ENCODE measurements around the gene HIGD1A.

HIGD1A gene

GRCh38 chr3:42751609-42752008, 52.7 kb downstream of the HIGD1A start:
- no peak overlapping the region for H3K4me3 ChIP-seq (ENCODE audit: low read length in 2 of 2)
- no peak overlapping the region for H3K18ac ChIP-seq (ENCODE audit: low read length)
- no peak overlapping the region for H3K27ac ChIP-seq (replicated peaks; ENCODE audit: low read length)
- no peak overlapping the region for H2BK5ac ChIP-seq (ENCODE audit: low read length)
- WGBS, 2 donors (ENCODE audit: extremely low coverage in 2 of 2, insufficient read length in 2 of 2, insufficient replicate concordance in 1 of 2) = no CpG with 5 or more reads among the region's 9 CpGs
- no peak overlapping the region for H3K9ac ChIP-seq (ENCODE audit: low read depth, low read length, poor library complexity)
- H3K27me3 ChIP-seq (ENCODE audit: control insufficient read depth in 3 of 3, insufficient read depth in 3 of 3, low read depth in 1 of 3, low read length in 3 of 3) = no peaks in the 10 kb centered on the region
- no peak overlapping the region for H3K14ac ChIP-seq (ENCODE audit: low read length)
- H3K23ac ChIP-seq (ENCODE audit: low read depth, low read length, poor library complexity) = no peak overlapping the region
- H2BK120ac ChIP-seq (ENCODE audit: low read depth, low read length) = no peak overlapping the region
- no peaks in the 10 kb centered on the region for H3K79me1 ChIP-seq (ENCODE audit: low read depth, low read length)
- no peaks in the 10 kb centered on the region for H3K9me3 ChIP-seq (replicated peaks in 1 of 2; ENCODE audit: control insufficient read depth in 2 of 2, insufficient read depth in 1 of 2, low read depth in 1 of 2, low read length in 2 of 2)
- H3K4ac ChIP-seq (ENCODE audit: low read length) = no peak overlapping the region
- DNase-seq (ENCODE audit: low spot score) = no peak
- H2AK5ac ChIP-seq (ENCODE audit: low read depth, low read length) = no peak overlapping the region
- no peak overlapping the region for H2BK15ac ChIP-seq (ENCODE audit: low read length)
- H4K8ac ChIP-seq (ENCODE audit: low read depth, low read length) = no peak overlapping the region
- no peak overlapping the region for H3K4me2 ChIP-seq (ENCODE audit: insufficient read depth, low read length, poor library complexity, severe bottlenecking)
- no peak overlapping the region for H2BK12ac ChIP-seq (ENCODE audit: low read length)
- no peaks in the 10 kb centered on the region for H3K36me3 ChIP-seq (replicated peaks in 1 of 2; ENCODE audit: control insufficient read depth in 2 of 2, insufficient read depth in 2 of 2, low read length in 2 of 2)
- no peak overlapping the region for H4K91ac ChIP-seq (ENCODE audit: low read depth, low read length, poor library complexity)
- H2AFZ ChIP-seq (ENCODE audit: low read length) = no peak overlapping the region
- H3K4me1 ChIP-seq (ENCODE audit: control insufficient read depth in 2 of 2, insufficient read depth in 1 of 2, low read depth in 1 of 2, low read length in 2 of 2) = peaks cover 0 to 11% of the 10 kb centered on the region in 2 donors

GRCh38 chr3:42750834-42751233, 53.5 kb downstream of the HIGD1A start:
- H2AFZ ChIP-seq (ENCODE audit: low read length) = no peak overlapping the region

GRCh38 chr3:42749753-42750231, 54.5 kb downstream of the HIGD1A start:
- no peak overlapping the region for H3K4me3 ChIP-seq (ENCODE audit: low read length in 2 of 2)
- H2AK5ac ChIP-seq (ENCODE audit: low read depth, low read length) = no peak overlapping the region
- no peak overlapping the region for H3K4me2 ChIP-seq (ENCODE audit: insufficient read depth, low read length, poor library complexity, severe bottlenecking)
- H3K23ac ChIP-seq (ENCODE audit: low read depth, low read length, poor library complexity) = no peak overlapping the region
- H3K79me1 ChIP-seq (ENCODE audit: low read depth, low read length) = no peaks in the 10 kb centered on the region
- H4K91ac ChIP-seq (ENCODE audit: low read depth, low read length, poor library complexity) = no peak overlapping the region
- H3K4ac ChIP-seq (ENCODE audit: low read length) = no peak overlapping the region
- no peak for DNase-seq (ENCODE audit: low spot score)
- H3K18ac ChIP-seq (ENCODE audit: low read length) = peak overlapping the region; percentile 64
- H2BK15ac ChIP-seq (ENCODE audit: low read length) = peak overlapping the region; percentile 16
- no CpG with 5 or more reads among the region's 10 CpGs for WGBS, 2 donors (ENCODE audit: extremely low coverage in 2 of 2, insufficient read length in 2 of 2, insufficient replicate concordance in 1 of 2)
- no peaks in the 10 kb centered on the region for H3K36me3 ChIP-seq (replicated peaks in 1 of 2; ENCODE audit: control insufficient read depth in 2 of 2, insufficient read depth in 2 of 2, low read length in 2 of 2)
- H2BK5ac ChIP-seq (ENCODE audit: low read length) = peak overlapping the region; percentile 33
- no peaks in the 10 kb centered on the region for H3K9me3 ChIP-seq (replicated peaks in 1 of 2; ENCODE audit: control insufficient read depth in 2 of 2, insufficient read depth in 1 of 2, low read depth in 1 of 2, low read length in 2 of 2)
- H2BK12ac ChIP-seq (ENCODE audit: low read length) = no peak overlapping the region
- no peak overlapping the region for H3K14ac ChIP-seq (ENCODE audit: low read length)
- no peak overlapping the region for H2AFZ ChIP-seq (ENCODE audit: low read length)
- no peak overlapping the region for H3K9ac ChIP-seq (ENCODE audit: low read depth, low read length, poor library complexity)
- peaks cover 0 to 13% of the 10 kb centered on the region in 2 donors for H3K4me1 ChIP-seq (ENCODE audit: control insufficient read depth in 2 of 2, insufficient read depth in 1 of 2, low read depth in 1 of 2, low read length in 2 of 2)
- no peak overlapping the region for H3K27ac ChIP-seq (replicated peaks; ENCODE audit: low read length)
- no peak overlapping the region for H4K8ac ChIP-seq (ENCODE audit: low read depth, low read length)
- peak overlapping the region; percentile 9 for H2BK120ac ChIP-seq (ENCODE audit: low read depth, low read length)
- H3K27me3 ChIP-seq (ENCODE audit: control insufficient read depth in 3 of 3, insufficient read depth in 3 of 3, low read depth in 1 of 3, low read length in 3 of 3) = no peaks in the 10 kb centered on the region

More at GRCh38 chr3:42750834-42751233, 53.5 kb downstream of the HIGD1A start:
- Histone ChIP-seq H2BK120ac (ENCODE audit: low read depth, low read length) (no peak overlapping the region), H3K14ac (ENCODE audit: low read length) (no peak overlapping the region), H3K36me3 (replicated peaks in 1 of 2; ENCODE audit: control insufficient read depth in 2 of 2, insufficient read depth in 2 of 2, low read length in 2 of 2) (no peaks in the 10 kb centered on the region), H3K4me2 (ENCODE audit: insufficient read depth, low read length, poor library complexity, severe bottlenecking) (no peak overlapping the region), H4K91ac (ENCODE audit: low read depth, low read length, poor library complexity) (no peak overlapping the region), H3K4me3 (ENCODE audit: low read length in 2 of 2) (no peak overlapping the region), H3K27ac (replicated peaks; ENCODE audit: low read length) (no peak overlapping the region), H4K8ac (ENCODE audit: low read depth, low read length) (no peak overlapping the region), H3K9me3 (replicated peaks in 1 of 2; ENCODE audit: control insufficient read depth in 2 of 2, insufficient read depth in 1 of 2, low read depth in 1 of 2, low read length in 2 of 2) (no peaks in the 10 kb centered on the region), H2BK12ac (ENCODE audit: low read length) (no peak overlapping the region), H3K79me1 (ENCODE audit: low read depth, low read length) (no peaks in the 10 kb centered on the region), H2AK5ac (ENCODE audit: low read depth, low read length) (no peak overlapping the region), H3K9ac (ENCODE audit: low read depth, low read length, poor library complexity) (no peak overlapping the region), H3K4me1 (ENCODE audit: control insufficient read depth in 2 of 2, insufficient read depth in 1 of 2, low read depth in 1 of 2, low read length in 2 of 2) (peaks cover 0 to 13% of the 10 kb centered on the region in 2 donors), H3K4ac (ENCODE audit: low read length) (no peak overlapping the region), H3K23ac (ENCODE audit: low read depth, low read length, poor library complexity) (no peak overlapping the region), H3K18ac (ENCODE audit: low read length) (no peak overlapping the region), H2BK15ac (ENCODE audit: low read length) (no peak overlapping the region), H3K27me3 (ENCODE audit: control insufficient read depth in 3 of 3, insufficient read depth in 3 of 3, low read depth in 1 of 3, low read length in 3 of 3) (no peaks in the 10 kb centered on the region), H2BK5ac (ENCODE audit: low read length) (no peak overlapping the region)
- no peak for DNase-seq (ENCODE audit: low spot score)
- no CpG with 5 or more reads among the region's 7 CpGs for WGBS, 2 donors (ENCODE audit: extremely low coverage in 2 of 2, insufficient read length in 2 of 2, insufficient replicate concordance in 1 of 2)

- no peak overlapping the region for H2AK5ac ChIP-seq (ENCODE audit: low read depth, low read length)
- H3K27me3 ChIP-seq (ENCODE audit: control insufficient read depth in 3 of 3, insufficient read depth in 3 of 3, low read depth in 1 of 3, low read length in 3 of 3) = no peaks in the 10 kb centered on the region
- no peak overlapping the region for H4K8ac ChIP-seq (ENCODE audit: low read depth, low read length)
- no CpG with 5 or more reads among the region's 10 CpGs for WGBS, 2 donors (ENCODE audit: extremely low coverage in 2 of 2, insufficient read length in 2 of 2, insufficient replicate concordance in 1 of 2)
- no peak overlapping the region for H3K9ac ChIP-seq (ENCODE audit: low read depth, low read length, poor library complexity)
- H3K23ac ChIP-seq (ENCODE audit: low read depth, low read length, poor library complexity) = no peak overlapping the region
- H2AFZ ChIP-seq (ENCODE audit: low read length) = no peak overlapping the region
- H2BK5ac ChIP-seq (ENCODE audit: low read length) = peak overlapping the region; percentile 33
- H3K4me1 ChIP-seq (ENCODE audit: control insufficient read depth in 2 of 2, insufficient read depth in 1 of 2, low read depth in 1 of 2, low read length in 2 of 2) = peaks cover 0 to 13% of the 10 kb centered on the region in 2 donors
- H3K9me3 ChIP-seq (replicated peaks in 1 of 2; ENCODE audit: control insufficient read depth in 2 of 2, insufficient read depth in 1 of 2, low read depth in 1 of 2, low read length in 2 of 2) = no peaks in the 10 kb centered on the region
- H2BK120ac ChIP-seq (ENCODE audit: low read depth, low read length) = peak overlapping the region; percentile 9
- H2BK15ac ChIP-seq (ENCODE audit: low read length) = peak overlapping the region; percentile 16
- no peak overlapping the region for H3K27ac ChIP-seq (replicated peaks; ENCODE audit: low read length)
- no peak overlapping the region for H4K91ac ChIP-seq (ENCODE audit: low read depth, low read length, poor library complexity)
- no peak overlapping the region for H2BK12ac ChIP-seq (ENCODE audit: low read length)
- H3K4ac ChIP-seq (ENCODE audit: low read length) = no peak overlapping the region
- no peak for DNase-seq (ENCODE audit: low spot score)
- no peak overlapping the region for H3K4me2 ChIP-seq (ENCODE audit: insufficient read depth, low read length, poor library complexity, severe bottlenecking)
- H3K4me3 ChIP-seq (ENCODE audit: low read length in 2 of 2) = no peak overlapping the region
- H3K36me3 ChIP-seq (replicated peaks in 1 of 2; ENCODE audit: control insufficient read depth in 2 of 2, insufficient read depth in 2 of 2, low read length in 2 of 2) = no peaks in the 10 kb centered on the region
- no peak overlapping the region for H3K14ac ChIP-seq (ENCODE audit: low read length)
- H3K18ac ChIP-seq (ENCODE audit: low read length) = peak overlapping the region; percentile 64
- H3K79me1 ChIP-seq (ENCODE audit: low read depth, low read length) = no peaks in the 10 kb centered on the region
Observed at GRCh38 chr3:42749025-42749752, 55.1 kb downstream of the HIGD1A start.

All from neuronal stem cell (in vitro differentiated cells).